ENCODE data around the gene CCDC198.

The CCDC198 gene

GRCh38 chr14:57464008-57464730 is 29.5 kb downstream of the CCDC198 start:
- no peak for DNase-seq (ENCODE audit: low spot score)

- DNase-seq (ENCODE audit: low spot score) = no peak
Observed at GRCh38 chr14:57462551-57462950, 31.1 kb downstream of the CCDC198 start.

- DNase-seq (ENCODE audit: low spot score) = no peak
Observed at GRCh38 chr14:57461777-57462320, 31.8 kb downstream of the CCDC198 start.

GRCh38 chr14:57435923-57436322 is 57.7 kb downstream of the CCDC198 start:
- no peak for DNase-seq (ENCODE audit: low spot score)

GRCh38 chr14:57420986-57421385 is 72.7 kb downstream of the CCDC198 start:
- no peak for DNase-seq (ENCODE audit: low spot score)

- DNase-seq (ENCODE audit: low spot score) = no peak
Observed at GRCh38 chr14:57420033-57420432, 73.6 kb downstream of the CCDC198 start.

All from SK-N-DZ (cell line).